NB4 (cell line): Measurements from ENCODE around the gene GRIN3B.

Experiments used
- DNase-seq: peaks from one replicate; pipeline ENCODE4 v3.0.0; 2010; ENCODE audit warnings: low read depth
- H3K4me3 ChIP-seq: one replicate; pipeline ENCODE4 v1.5.1; 2011; ENCODE audit warnings: mild to moderate bottlenecking, low read depth, low read length, moderate library complexity
- CTCF ChIP-seq: IDR thresholded peaks from one replicate; pipeline ENCODE4 v1.5.1; 2012; ENCODE audit warnings: low read depth, low read length
- MAX ChIP-seq: IDR thresholded peaks from 2 replicates; pipeline ENCODE4 v1.6.1; 2011; ENCODE audit warnings: low read depth, low read length
- MYC ChIP-seq: IDR thresholded peaks from 2 replicates; pipeline ENCODE4 v1.6.1; 2011; ENCODE audit warnings: low read depth, low read length
- POLR2A ChIP-seq: IDR thresholded peaks from 2 replicates; pipeline ENCODE4 v1.6.1; 2011; ENCODE audit warnings: mild to moderate bottlenecking; ENCODE audit not compliant: insufficient read length; ENCODE audit errors: extremely low read depth

GRIN3B gene

GRCh38 chr19:1000095-1000494 lies at the start of gene GRIN3B:
GRIN3B (plus strand) TSS chr19:1000419; CDS start chr19:1000438, 19 bp downstream.
- no peak for TF ChIP-seq POLR2A
- TF ChIP-seq CTCF, result peak; percentile 30
- peak; percentile 44 for DNase-seq
- H3K4me3 ChIP-seq, result no peak within 1 kb of the TSS

- no peak for DNase-seq
- no peak overlapping the region for H3K4me3 ChIP-seq
- TF ChIP-seq MYC (no peak), CTCF (no peak), POLR2A (no peak), MAX (no peak)
Observed at GRCh38 chr19:952049-952679, 48.1 kb upstream of the GRIN3B start.

- TF ChIP-seq POLR2A (no peak), CTCF (no peak), MYC (no peak), MAX (no peak)
- DNase-seq, result peak; percentile 66
- H3K4me3 ChIP-seq, result no peak overlapping the region
Observed at GRCh38 chr19:952680-953444, 47.4 kb upstream of the GRIN3B start.

- no peak overlapping the region for H3K4me3 ChIP-seq
- TF ChIP-seq POLR2A (no peak), MAX (no peak), CTCF (no peak), MYC (no peak)
- DNase-seq, result no peak
Observed at GRCh38 chr19:953445-954271, 46.6 kb upstream of the GRIN3B start.

GRCh38 chr19:954272-954671 lies 45.9 kb upstream of the GRIN3B start:
- H3K4me3 ChIP-seq, result no peak overlapping the region
- TF ChIP-seq MAX (no peak), POLR2A (no peak), CTCF (no peak), MYC (no peak)
- no peak for DNase-seq
